Islet precursor cell (in vitro differentiated cells): ENCODE measurements around the gene LRIG1.

Experiments used
- DNase-seq: peaks from one replicate; pipeline ENCODE4 v3.0.0-alpha.2; 2018

LRIG1 gene

DNA sequence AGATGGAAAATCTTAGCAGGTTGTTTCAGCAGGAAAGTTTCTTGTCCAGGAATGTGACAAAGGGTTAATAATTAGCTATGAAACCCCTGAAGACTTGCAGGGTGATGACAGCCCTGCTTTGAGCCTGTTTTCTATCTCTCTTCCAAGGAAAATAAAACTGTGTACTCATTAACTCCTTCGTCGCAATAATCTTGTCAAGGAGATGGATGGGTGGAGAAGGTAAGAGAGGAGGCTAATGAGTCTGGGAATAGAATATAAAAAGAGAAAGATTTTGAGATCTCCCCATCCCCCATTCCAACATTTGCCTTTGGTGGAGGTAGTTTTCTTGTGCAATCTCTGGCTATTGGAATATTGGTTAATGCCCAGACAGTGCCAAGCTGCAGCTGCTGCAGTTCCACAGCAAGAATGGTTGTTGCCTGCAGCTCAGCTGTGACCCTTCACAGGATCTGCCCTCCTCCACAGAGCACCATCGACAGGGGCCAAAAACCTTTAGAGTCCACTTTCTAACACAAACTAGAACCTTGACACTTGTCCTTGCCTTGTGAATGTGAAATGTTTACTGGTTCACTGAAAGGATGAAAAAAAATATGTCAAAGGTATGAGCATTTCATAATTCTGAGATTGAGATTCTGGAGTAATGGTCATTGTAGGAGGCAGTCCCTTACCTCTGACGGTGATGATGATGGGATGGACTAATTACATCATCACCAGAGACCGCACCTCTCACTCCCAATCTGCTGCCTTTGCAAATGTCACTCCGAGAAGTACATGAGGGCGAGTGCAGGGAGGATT lies 4.2 kb upstream of the LRIG1 start:
- DNase-seq = no peak

DNA sequence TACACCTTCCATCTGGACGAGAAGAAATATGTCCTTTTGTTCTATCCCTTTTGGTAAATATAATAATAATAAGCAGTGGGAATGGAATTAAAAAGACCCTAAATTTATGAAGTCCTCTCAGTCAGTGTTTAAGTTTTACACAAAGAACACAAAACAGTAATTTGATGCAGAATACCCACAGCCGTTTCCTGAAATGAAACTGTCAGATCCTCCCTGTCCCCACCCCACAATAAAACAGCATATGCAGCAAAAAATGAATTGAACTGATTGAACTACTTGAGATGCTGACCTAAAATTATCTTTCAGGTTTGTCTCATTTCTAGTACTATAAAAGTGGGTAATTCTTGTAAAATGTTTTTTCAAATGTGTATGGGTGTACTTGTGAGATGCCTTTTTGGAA lies 2.2 kb upstream of the LRIG1 start:
- no peak for DNase-seq

GRCh38 chr3:66502245-66502874 lies 1.5 kb upstream of the LRIG1 start:
- no peak for DNase-seq

GRCh38 chr3:66501483-66502244 lies 842 bp upstream of the LRIG1 start:
- no peak for DNase-seq

DNA sequence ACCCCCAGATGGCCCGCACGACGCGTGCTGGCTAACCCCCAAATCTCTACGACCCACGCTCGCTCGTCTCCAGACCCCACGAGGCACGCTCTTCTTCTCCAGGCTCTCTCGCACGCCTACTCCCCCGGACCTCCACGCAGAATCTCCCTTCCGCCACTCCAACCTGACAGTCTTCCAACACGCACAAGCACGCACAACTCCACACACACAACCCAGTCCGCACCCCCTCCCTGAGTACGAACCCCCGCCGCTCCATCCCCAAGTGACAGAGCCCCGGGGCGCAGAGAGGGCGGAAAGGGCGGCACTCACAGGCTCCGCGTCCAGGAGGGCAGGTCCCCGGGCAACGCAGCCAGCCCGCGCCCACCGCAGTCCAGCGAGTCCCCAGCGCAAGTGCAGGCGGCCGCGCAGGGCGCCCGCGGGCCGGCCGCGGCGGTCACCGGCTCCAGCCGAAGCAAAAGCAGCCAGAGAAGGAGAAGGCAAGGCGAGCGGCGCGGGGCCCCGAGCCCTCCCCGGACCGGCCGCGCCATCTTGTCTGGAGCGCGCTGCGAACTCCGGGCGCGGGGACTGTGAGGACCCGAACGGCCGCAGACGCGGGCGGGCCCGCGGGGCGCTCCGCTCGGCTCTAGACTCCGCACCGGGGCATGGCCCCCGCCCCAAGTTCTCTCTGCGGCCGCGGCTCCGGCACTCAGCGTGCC lies 794 bp downstream of the LRIG1 start:
- peak; percentile 71 for DNase-seq

DNA sequence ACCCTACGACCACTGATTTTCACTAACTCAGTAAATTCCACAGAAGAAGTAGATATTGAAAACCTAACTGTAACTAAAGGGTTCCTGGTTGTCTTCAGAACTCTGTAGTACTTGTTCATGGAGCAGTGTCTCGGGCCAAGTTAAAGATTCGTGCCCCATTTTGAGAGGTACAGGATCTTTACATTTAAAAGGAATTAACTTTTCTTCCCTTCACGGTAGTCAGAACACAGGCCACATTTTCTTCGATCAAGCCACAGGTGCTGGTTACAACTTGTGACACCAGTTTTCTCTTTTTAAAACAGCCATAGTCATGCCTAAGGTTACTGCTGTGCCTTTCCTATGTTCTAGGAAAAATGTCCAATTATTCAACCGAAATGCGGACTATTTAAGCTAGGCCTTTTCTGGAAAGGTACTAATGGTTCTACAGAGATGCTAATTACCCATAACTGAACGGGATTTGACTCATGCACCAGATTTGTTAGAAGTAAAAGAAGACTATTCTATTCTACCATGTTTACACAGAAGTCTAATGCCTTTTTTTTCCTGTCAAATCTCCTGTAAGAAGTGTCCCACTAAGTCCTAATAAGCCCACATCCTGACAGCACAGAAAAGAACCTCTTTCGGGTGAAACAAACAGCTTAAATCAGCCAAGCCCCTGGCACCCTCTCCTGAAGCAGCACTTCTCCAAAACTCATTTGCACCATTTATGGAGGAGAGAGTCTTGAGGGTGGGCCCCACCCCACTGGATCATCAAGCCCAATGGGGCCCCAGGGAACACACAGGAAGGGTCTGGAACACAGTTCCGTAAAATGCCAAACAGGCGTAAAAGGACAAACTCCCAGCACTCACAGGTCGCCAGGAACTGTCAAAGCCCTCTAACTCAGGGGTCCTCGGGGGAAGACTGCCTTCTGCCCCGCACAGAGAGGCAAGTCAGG lies 1.9 kb downstream of the LRIG1 start:
- no peak for DNase-seq

DNA sequence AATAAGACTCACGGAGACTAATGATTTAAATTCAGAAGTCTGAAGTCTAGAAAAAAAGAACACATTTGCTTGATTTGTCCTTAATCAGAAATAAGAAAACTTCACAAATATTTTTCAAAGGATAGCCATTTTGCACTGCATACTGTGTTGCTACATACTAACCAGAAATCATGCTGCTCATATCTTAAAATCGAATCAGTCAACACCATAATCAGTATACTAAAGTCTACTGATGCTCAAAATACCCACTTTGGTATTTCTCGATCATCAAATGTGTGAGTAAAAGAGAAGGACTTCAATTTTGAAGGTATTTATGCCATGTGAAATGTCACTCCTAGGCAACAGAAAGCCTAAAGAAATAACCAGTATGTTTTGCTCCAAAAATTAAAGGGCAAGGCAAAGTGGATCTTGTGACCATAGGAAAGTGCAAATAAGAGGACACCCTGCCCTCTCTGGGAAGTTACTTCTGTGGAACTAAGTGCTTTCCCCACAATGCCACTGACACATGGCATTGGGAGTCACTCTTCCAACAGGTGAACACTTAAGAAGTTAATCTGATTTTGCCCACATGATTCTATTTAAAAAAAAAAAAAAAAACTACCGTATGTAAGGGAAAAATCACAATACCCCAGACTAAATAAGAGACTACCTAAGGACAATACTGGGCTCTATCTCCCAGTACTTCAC lies 2.7 kb downstream of the LRIG1 start:
- no peak for DNase-seq

DNA sequence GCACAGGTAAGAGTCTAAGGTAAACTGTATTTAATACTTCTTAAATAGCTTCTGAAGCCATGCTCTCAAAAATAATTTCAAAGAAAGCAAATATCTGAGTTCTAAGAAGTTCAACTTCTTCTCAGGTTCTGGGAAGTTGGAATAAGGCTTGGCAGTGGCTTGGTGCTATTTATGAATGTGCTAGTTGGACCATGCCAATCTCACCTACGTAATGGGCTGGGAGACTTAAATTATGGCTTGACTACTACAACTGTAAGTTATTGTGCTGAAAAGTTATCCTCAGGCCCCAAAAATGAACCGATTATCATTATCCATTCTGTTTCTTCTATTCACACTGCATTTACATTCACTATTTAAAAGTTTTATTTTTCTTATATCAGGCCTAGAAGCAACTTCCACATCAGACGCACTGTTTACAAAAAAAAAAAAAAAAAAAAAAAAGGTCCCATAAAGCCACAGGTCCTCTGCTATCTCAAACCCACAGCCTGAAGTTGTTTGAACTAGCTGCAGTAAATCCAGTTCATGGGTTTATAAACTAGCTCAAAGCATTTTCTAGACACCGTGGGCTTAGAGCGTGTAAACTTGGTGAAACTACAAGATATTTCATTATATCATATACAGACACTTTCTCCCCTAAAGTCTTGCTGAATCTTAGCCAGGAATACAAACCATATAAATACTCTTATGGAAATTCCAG lies 3.4 kb downstream of the LRIG1 start:
- DNase-seq = no peak

- no peak for DNase-seq
Observed at GRCh38 chr3:66496746-66497145, 4.1 kb downstream of the LRIG1 start.

DNA sequence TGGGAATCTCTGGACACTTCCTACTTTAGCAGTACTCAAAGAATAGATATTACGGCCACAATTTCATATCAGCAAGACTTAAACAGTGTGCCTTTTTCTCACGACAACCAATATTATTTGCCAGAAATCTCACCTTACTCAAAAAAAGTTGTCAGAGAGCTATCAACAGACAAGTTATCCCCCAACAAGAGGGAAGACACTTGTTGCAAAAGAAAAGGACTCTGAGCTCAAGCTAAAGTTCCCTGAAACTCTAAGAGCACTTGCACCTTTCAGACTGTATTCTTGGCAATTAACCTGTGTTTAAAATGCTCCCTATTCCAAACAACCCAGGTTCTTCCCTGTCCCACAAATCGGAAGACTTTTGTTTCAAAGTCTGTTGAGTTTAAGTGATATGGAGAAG lies 4.5 kb downstream of the LRIG1 start:
- no peak for DNase-seq

DNA sequence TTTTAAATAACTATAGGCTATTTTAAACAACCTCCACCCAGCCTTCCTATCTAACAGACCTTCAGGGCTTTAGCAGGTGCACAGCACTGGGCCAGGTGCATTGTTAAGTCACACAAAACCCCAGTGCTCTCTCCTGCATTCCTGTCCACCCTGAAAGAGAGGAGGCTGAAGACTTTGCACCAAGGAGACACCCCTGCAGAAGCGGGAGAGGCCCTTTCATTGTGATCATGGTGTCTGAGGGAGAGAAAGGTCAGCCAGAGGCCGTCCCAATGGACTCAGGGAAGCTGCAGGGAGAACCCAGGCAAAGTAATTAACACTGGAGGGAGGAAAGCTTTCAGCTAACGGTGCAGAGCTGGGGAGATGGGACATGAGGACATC lies 5.2 kb downstream of the LRIG1 start:
- no peak for DNase-seq

DNA sequence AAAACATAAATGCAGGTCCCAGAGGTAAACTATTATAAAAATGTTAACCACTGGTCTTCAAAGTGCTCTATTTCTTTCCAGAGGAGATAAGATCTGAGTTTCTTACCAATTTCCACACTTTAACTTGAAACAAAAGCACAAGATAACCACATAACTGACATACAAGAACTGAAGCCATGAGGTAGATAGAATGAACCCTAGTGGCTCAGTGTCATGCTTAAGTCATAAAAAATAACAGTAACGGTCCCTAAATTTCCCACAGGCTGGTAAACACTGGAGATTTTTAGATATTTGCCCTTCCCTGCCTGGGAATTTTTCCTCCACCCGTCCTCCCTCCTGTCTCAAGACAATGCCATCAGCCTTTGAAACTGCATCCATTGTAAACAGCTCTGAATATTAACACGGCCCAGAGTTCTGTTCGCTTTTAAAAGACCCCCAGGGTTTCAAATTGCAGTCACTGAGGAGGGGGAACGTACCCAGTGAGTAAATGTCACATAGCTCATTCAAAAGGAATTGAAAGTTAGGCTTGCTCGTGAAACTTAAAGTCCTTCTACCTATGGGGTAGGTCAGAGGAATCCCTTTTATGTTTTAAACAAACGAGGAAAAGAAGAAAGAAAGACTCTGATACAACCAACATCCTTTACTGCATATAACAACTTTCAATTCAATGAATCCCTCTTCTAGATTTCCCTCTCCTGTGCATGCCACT lies 5.7 kb downstream of the LRIG1 start:
- no peak for DNase-seq

- DNase-seq = no peak
Observed at GRCh38 chr3:66493458-66494099, 7.2 kb downstream of the LRIG1 start.

DNA sequence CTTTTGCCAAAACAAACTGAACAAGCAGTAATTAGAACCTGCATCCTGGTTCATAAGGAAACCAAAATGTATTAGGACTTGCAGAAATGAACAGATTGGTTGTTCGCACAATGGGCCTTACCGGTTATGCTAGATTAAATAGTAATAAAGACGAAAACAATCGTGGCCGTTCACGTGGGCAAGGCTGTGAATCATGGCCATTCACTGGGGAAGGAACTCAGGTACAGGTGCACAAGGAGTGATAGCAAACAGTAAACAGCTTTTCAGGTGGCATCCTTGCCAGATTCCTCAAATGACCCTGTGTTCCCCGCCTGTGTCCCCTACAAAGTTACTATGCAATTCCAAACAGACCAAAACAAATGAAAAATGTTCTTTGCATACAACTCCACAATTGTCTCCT lies 8.2 kb downstream of the LRIG1 start:
- no peak for DNase-seq

GRCh38 chr3:66492071-66492470 lies 8.8 kb downstream of the LRIG1 start:
- DNase-seq = no peak

GRCh38 chr3:66490984-66491383 lies 9.8 kb downstream of the LRIG1 start:
- no peak for DNase-seq

DNA sequence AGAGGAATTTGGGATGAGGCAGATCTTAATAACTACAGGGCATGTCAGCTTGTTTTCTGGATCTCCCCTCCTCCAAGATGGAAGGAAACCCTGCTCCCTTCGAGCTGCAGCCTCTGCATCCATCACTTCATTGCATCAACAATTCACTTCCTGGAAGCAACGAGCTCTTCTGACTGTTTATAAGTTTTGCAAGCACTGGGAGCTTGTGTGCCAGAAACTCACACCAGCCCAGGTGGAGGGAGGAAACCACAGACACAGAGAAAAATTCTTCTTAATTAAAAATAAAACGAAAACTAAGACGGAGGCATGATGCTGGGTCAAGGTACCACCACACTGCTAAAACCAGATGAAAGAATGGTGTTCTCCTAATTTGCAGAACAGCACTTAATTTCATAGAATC lies 10.6 kb downstream of the LRIG1 start:
- no peak for DNase-seq

- DNase-seq = no peak
Observed at GRCh38 chr3:66489581-66489980, 11.2 kb downstream of the LRIG1 start.

DNA sequence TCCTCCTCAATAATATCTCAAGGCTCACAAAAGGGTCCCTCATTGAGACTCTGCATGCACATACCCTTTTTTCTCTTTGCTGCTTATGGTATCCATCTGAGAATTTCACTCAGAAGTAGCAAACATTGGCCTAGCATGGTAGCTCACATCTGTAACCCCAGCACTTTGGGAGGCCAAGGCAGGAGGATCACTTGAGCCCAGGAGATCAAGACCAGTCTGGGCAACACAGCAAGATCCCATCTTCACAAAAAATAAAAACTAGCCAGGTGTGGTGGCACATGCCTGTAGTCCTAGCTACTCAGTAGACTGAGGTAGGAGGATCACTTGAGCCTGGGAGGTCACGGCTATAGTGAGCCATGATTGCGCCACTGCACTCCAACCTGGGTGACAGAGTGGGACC lies 11.7 kb downstream of the LRIG1 start:
- no peak for DNase-seq

DNA sequence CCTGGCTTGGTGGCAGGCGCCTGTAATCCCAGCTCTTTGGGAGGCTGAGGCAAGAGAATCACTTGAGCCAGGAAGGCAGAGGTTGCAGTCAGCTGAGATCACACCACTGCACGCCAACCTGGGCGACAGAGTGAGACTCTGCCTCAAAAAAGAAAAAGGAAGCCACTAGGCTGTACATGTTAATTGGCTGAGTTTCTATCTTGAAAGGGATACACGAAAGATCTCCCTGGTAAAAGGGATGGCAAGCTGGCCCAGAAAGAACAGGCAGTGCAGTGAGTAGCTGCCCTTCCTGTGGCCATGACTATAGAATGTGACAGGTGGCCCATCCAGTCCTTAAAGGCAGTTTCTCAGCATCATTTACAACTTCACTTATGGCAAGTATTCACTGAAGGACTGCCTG lies 12.3 kb downstream of the LRIG1 start:
- no peak for DNase-seq
